ENCODE data around the gene CDH20.

The CDH20 gene

GRCh38 chr18:61581578-61582201 lies 248.5 kb downstream of the CDH20 start:
- peak; percentile 88 for DNase-seq

- DNase-seq = no peak
Observed at GRCh38 chr18:61582202-61582710, 249.0 kb downstream of the CDH20 start.

GRCh38 chr18:61583548-61583947 lies 250.3 kb downstream of the CDH20 start:
- DNase-seq = no peak

- no peak for DNase-seq
Observed at GRCh38 chr18:61587865-61588264, 254.6 kb downstream of the CDH20 start.

- no peak for DNase-seq
Observed at GRCh38 chr18:61589053-61589723, 256.0 kb downstream of the CDH20 start.

- no peak for DNase-seq
Observed at GRCh38 chr18:61589724-61590065, 256.5 kb downstream of the CDH20 start.

- DNase-seq = no peak
Observed at GRCh38 chr18:61591253-61591652, 258.0 kb downstream of the CDH20 start.

GRCh38 chr18:61595615-61596251 lies 262.5 kb downstream of the CDH20 start:
- no peak for DNase-seq

GRCh38 chr18:61596296-61596695 lies 263.1 kb downstream of the CDH20 start:
- no peak for DNase-seq

- no peak for DNase-seq
Observed at GRCh38 chr18:61597316-61597715, 264.1 kb downstream of the CDH20 start.

- no peak for DNase-seq
Observed at GRCh38 chr18:61600422-61600821, 267.2 kb downstream of the CDH20 start.

GRCh38 chr18:61602836-61603235 lies 269.6 kb downstream of the CDH20 start:
- DNase-seq = no peak

Data from activated effector memory CD4-positive, alpha-beta T cell treated with anti-CD3 and anti-CD28 coated beads, Interleukin-2, amount 50 U/mL, for 16 hours (primary cell).